Smooth muscle cell of the brain vasculature (primary cell): Measurements from ENCODE around the gene MAP3K21.

Source experiments
- DNase-seq: peaks from one replicate; pipeline ENCODE4 v3.0.0-alpha.2; 2012; ENCODE audit warnings: low read depth, low spot score

MAP3K21 gene

GRCh38 chr1:233389169-233389568, 61.6 kb downstream of the MAP3K21 start:
- no peak for DNase-seq

GRCh38 chr1:233389893-233390292, 62.4 kb downstream of the MAP3K21 start:
- no peak for DNase-seq

GRCh38 chr1:233390842-233391737, 63.6 kb downstream of the MAP3K21 start:
- DNase-seq, result no peak

GRCh38 chr1:233393084-233393840, 65.7 kb downstream of the MAP3K21 start:
- no peak for DNase-seq

- DNase-seq, result no peak
These were observed 66.6 kb downstream of the MAP3K21 start for GRCh38 chr1:233393926-233394680.

- peak; percentile 18 for DNase-seq
These were observed 67.6 kb downstream of the MAP3K21 start for GRCh38 chr1:233394860-233395717.

GRCh38 chr1:233395863-233396646, 68.5 kb downstream of the MAP3K21 start:
- no peak for DNase-seq

- no peak for DNase-seq
These were observed 78.9 kb downstream of the MAP3K21 start for GRCh38 chr1:233406339-233406960.

- DNase-seq, result no peak
These were observed 79.6 kb downstream of the MAP3K21 start for GRCh38 chr1:233406994-233407631.

- no peak for DNase-seq
These were observed 82.0 kb downstream of the MAP3K21 start for GRCh38 chr1:233409540-233409939.

GRCh38 chr1:233410906-233411305, 83.4 kb downstream of the MAP3K21 start:
- DNase-seq, result no peak

- DNase-seq, result no peak
These were observed 85.3 kb downstream of the MAP3K21 start for GRCh38 chr1:233412812-233413211.

- no peak for DNase-seq
These were observed 93.8 kb downstream of the MAP3K21 start for GRCh38 chr1:233421293-233421692.

- DNase-seq, result no peak
These were observed 97.3 kb downstream of the MAP3K21 start for GRCh38 chr1:233424779-233425178.

GRCh38 chr1:233427907-233428306, 100.4 kb downstream of the MAP3K21 start:
- no peak for DNase-seq

- no peak for DNase-seq
These were observed 104.4 kb downstream of the MAP3K21 start for GRCh38 chr1:233431753-233432403.

- DNase-seq, result no peak
These were observed 105.4 kb downstream of the MAP3K21 start for GRCh38 chr1:233432916-233433315.

GRCh38 chr1:233433436-233434210, 106.1 kb downstream of the MAP3K21 start:
- no peak for DNase-seq
